ENCODE data around the gene ACOXL. TPM values are rescaled to one million over a fixed set of nuclear protein-coding genes. Genes with fewer than 3 reads are reported as not detected.

The ACOXL gene
- total and polyA plus RNA-seq, 2 of the 8 experiments (the other 6 are each of a cell fraction or from before 2014, with no cell fraction given), result 11.4 to 20.6 TPM

DNA sequence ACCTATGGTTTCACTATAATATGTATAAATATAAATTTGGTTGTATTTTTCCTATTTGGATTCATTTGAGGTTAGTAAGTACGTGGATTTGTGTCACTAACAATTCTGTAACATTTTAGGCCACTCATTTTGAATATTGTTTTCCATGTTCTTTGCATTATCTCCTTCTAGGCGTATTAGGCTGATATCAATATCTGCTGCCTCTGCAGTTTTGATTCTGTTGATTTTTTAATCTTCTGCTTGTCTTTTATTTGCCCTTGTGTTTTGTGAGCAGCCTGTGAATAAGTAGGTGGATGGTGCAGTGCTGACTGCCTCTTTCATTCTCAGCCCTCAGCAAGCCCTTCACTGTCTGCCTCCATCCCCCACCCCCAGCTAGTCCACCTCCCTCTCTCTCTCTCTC, 222.7 kb downstream of the ACOXL start:
- no peak for DNase-seq (ENCODE audit: low read depth in 1 of 2, low spot score in 2 of 2)

More for the DNA sequence above, 222.7 kb downstream of the ACOXL start:
- Histone ChIP-seq H2BK15ac (ENCODE audit: low read length) (no peak overlapping the region), H4K91ac (replicated peaks; ENCODE audit: insufficient read length, low read length) (no peak overlapping the region), H2BK120ac (replicated peaks; ENCODE audit: low read depth, low read length) (no peak overlapping the region), H3K23me2 (ENCODE audit: low read depth, low read length) (no peaks in the 10 kb centered on the region), H2BK5ac (ENCODE audit: low read depth, low read length) (no peak overlapping the region), H3K4me2 (ENCODE audit: insufficient read depth in 1 of 2, low read depth in 2 of 2, low read length in 2 of 2) (no peak overlapping the region), H4K8ac (ENCODE audit: extremely low read depth, insufficient read depth, low read length) (no peak overlapping the region), H3K14ac (ENCODE audit: insufficient read length) (no peak overlapping the region), H3K4me1 (replicated peaks in 1 of 4; ENCODE audit: control insufficient read depth in 3 of 4, insufficient read depth in 4 of 4, low read length in 3 of 4) (0 out of 7 replicates have a peak, but pooled peaks cover 0 to 3% (median 0%) of the 10 kb centered on the region in 4 experiments), H3K79me2 (ENCODE audit: control insufficient read depth in 1 of 2, insufficient read depth in 2 of 2, low read length in 2 of 2) (no peaks in the 10 kb centered on the region), H3K79me1 (ENCODE audit: low read depth, low read length) (no peaks in the 10 kb centered on the region), H3K23ac (ENCODE audit: insufficient read length) (no peak overlapping the region), H3K27me3 (replicated peaks in 1 of 4; ENCODE audit: control insufficient read depth in 3 of 4, extremely low read depth in 1 of 4, insufficient read depth in 3 of 4, low read length in 3 of 4) (no peaks in the 10 kb centered on the region), H3K27ac (ENCODE audit: low read depth, low read length) (no peak overlapping the region), H3K36me3 (ENCODE audit: control insufficient read depth in 2 of 4, insufficient read depth in 4 of 4, low read length in 3 of 4) (no peaks in the 10 kb centered on the region), H3K4ac (replicated peaks; ENCODE audit: insufficient read length, low read depth, low read length) (no peak overlapping the region), H2AFZ (ENCODE audit: low read length) (no peak overlapping the region), H3K9ac (replicated peaks in 1 of 4; ENCODE audit: extremely low read depth in 1 of 4, low read depth in 3 of 4, low read length in 3 of 4) (no peak overlapping the region), H2BK20ac (ENCODE audit: low read length) (no peak overlapping the region), H3K9me3 (ENCODE audit: insufficient read depth in 2 of 2, low read depth in 1 of 2, low read length in 1 of 2) (no peaks in the 10 kb centered on the region), H3K18ac (ENCODE audit: extremely low read depth, low read length) (no peak overlapping the region), H3K56ac (replicated peaks; ENCODE audit: insufficient read length, low read depth, low read length) (no peak overlapping the region), H2BK12ac (ENCODE audit: low read depth, low read length) (no peak overlapping the region), H4K5ac (ENCODE audit: insufficient read length, low read depth, low read length) (no peak overlapping the region), H4K20me1 (replicated peaks in 1 of 2; ENCODE audit: control insufficient read depth in 1 of 2, insufficient read depth in 2 of 2, low read length in 2 of 2) (no peaks in the 10 kb centered on the region), H3K4me3 (ENCODE audit: extremely low read depth in 1 of 4, insufficient read depth in 2 of 4, low read depth in 3 of 4, low read length in 4 of 4) (no peak overlapping the region), H2AK5ac (ENCODE audit: low read depth, low read length) (no peak overlapping the region)
- CTCF ChIA-PET (ENCODE audit: partially characterized antibody), result interaction anchor here (1.1 kb wide), 1 partner anchor 15 kb away, joined by 3 read pairs; no protein-coding TSS in a partner anchor
- WGBS, 2 experiments (ENCODE audit: extremely low coverage in 1 of 2, insufficient coverage in 1 of 2, insufficient read length in 1 of 2, insufficient replicate concordance in 2 of 2, low coverage in 1 of 2, low lambda C conversion rate in 2 of 2, missing lambda C conversion rate in 1 of 2), result 86% methylated on average over 2 of the region's 2 CpGs; no CpG with 5 or more reads in 1 of the 2 experiments
- TF ChIP-seq TAF1 (IDR thresholded peaks at IDR 0.05; ENCODE audit: low read depth, low read length) (no peak), GABPA (IDR thresholded peaks at IDR 0.05; ENCODE audit: borderline replicate concordance, insufficient read depth, low read length) (no peak), TEAD4 (IDR thresholded peaks at IDR 0.05; ENCODE audit: low read depth, low read length) (no peak), TAF7 (optimal IDR thresholded peaks at IDR 0.05; ENCODE audit: borderline replicate concordance, low read depth, low read length) (no peak), KDM4A (IDR thresholded peaks at IDR 0.05; ENCODE audit: low read depth, low read length, severe bottlenecking) (no peak), MAX (IDR thresholded peaks at IDR 0.05) (no peak), HDAC6 (IDR thresholded peaks at IDR 0.05; ENCODE audit: low read depth, low read length) (no peak), GTF2F1 (IDR thresholded peaks at IDR 0.05; ENCODE audit: borderline replicate concordance, low read depth, low read length) (no peak), JUN (IDR thresholded peaks at IDR 0.05; ENCODE audit: low read depth, low read length) (no peak), NRF1 (IDR thresholded peaks at IDR 0.05; ENCODE audit: low read depth, low read length) (no peak)
- POLR2A ChIA-PET (ENCODE audit: partially characterized antibody), result no interaction called here
- no peak for FAIRE-seq
